T-helper 17 cell (primary cell): Measurements from ENCODE around the gene NTSR2. TPM values are rescaled to one million over a fixed set of nuclear protein-coding genes. Genes with fewer than 3 reads are reported as not detected.

Experiments
- ATAC-seq: fragments of 150-1000 bp; cut with Tn5 transposase; 2 replicates; pipeline ENCODE4 v1.10.0; 2021; ENCODE audit warnings: mild to moderate bottlenecking, moderate library complexity
- DNase-seq, 3 donors: peaks; one replicate each; pipeline versions ENCODE4 v3.0.0 to v3.0.0-alpha.2; 2020 to 2021
- H3K9me3 ChIP-seq: one replicate; pipeline ENCODE4 v1.7.0; 2013; ENCODE audit warnings: low read length, mild to moderate bottlenecking; ENCODE audit not compliant: control insufficient read depth, poor library complexity, severe bottlenecking
- H3K27ac Mint-ChIP-seq: one replicate; pipeline ENCODE4 v1.8.0; 2022; ENCODE audit warnings: mild to moderate bottlenecking, moderate library complexity, mixed read lengths
- H3K27me3 Mint-ChIP-seq: one replicate; pipeline ENCODE4 v1.8.0; 2022; ENCODE audit warnings: mixed read lengths
- H3K36me3 Mint-ChIP-seq: one replicate; pipeline ENCODE4 v1.8.0; 2022; ENCODE audit warnings: low read depth, mixed read lengths
- H3K4me1 Mint-ChIP-seq: one replicate; pipeline ENCODE4 v1.8.0; 2022; ENCODE audit warnings: mild to moderate bottlenecking, mixed read lengths
- H3K4me3 Mint-ChIP-seq: one replicate; pipeline ENCODE4 v1.8.0; 2022; ENCODE audit warnings: mild to moderate bottlenecking, moderate library complexity, mixed read lengths
- total RNA-seq, 4 donors: library from RNA in 2 of 4; stranded (reverse) in 2 of 4; gene quantifications; one replicate each; pipeline ENCODE4 v1.2.3 and lab custom pipeline; 2022 to 2026

NTSR2 gene
- total RNA-seq, result not detected
- 0 to 0.12 reads per million in 2 donors for total RNA-seq (lab: John Stamatoyannopoulos, UW)

- no peak within 1 kb of the TSS for H3K4me3 Mint-ChIP-seq
- no peaks in the 10 kb centered on the region for H3K9me3 ChIP-seq
- peaks cover 4% of the 10 kb centered on the region for H3K4me1 Mint-ChIP-seq
- no peaks in the 10 kb centered on the region for H3K36me3 Mint-ChIP-seq
- peaks cover 56% of the 10 kb centered on the region for H3K27me3 Mint-ChIP-seq
- ATAC-seq, result peak; percentile 79
- DNase-seq, result no peak
- no peak within 1 kb of the TSS for H3K27ac Mint-ChIP-seq
Measured at GRCh38 chr2:11669454-11670291, at the start of gene NTSR2. Gene NTSR2 (minus strand): TSS chr2:11670195. CDS start chr2:11670129, 66 bp downstream.

- Mint-ChIP-seq H3K27me3 (peaks cover 83% of the 10 kb centered on the region), H3K27ac (no peak overlapping the region), H3K4me1 (peaks cover 11% of the 10 kb centered on the region), H3K4me3 (no peak overlapping the region), H3K36me3 (peaks cover 8% of the 10 kb centered on the region)
- DNase-seq (no peak), ATAC-seq (no peak)
- H3K9me3 ChIP-seq, result no peaks in the 10 kb centered on the region
Measured at GRCh38 chr2:11719230-11719977, 49.4 kb upstream of the NTSR2 start.

GRCh38 chr2:11718606-11719005, 48.6 kb upstream of the NTSR2 start:
- H3K4me3 Mint-ChIP-seq, result no peak overlapping the region
- no peak overlapping the region for H3K27ac Mint-ChIP-seq
- H3K36me3 Mint-ChIP-seq, result peaks cover 7% of the 10 kb centered on the region
- no peak for DNase-seq
- peaks cover 79% of the 10 kb centered on the region for H3K27me3 Mint-ChIP-seq
- peaks cover 8% of the 10 kb centered on the region for H3K4me1 Mint-ChIP-seq
- ATAC-seq, result no peak
- no peaks in the 10 kb centered on the region for H3K9me3 ChIP-seq

- H3K27me3 Mint-ChIP-seq, result peaks cover 70% of the 10 kb centered on the region
- ATAC-seq (no peak), DNase-seq (no peak)
- peaks cover 8% of the 10 kb centered on the region for H3K4me1 Mint-ChIP-seq
- H3K27ac Mint-ChIP-seq, result no peak overlapping the region
- H3K9me3 ChIP-seq, result no peaks in the 10 kb centered on the region
- no peak overlapping the region for H3K4me3 Mint-ChIP-seq
- H3K36me3 Mint-ChIP-seq, result peaks cover 7% of the 10 kb centered on the region
Measured at GRCh38 chr2:11717623-11718022, 47.6 kb upstream of the NTSR2 start.

GRCh38 chr2:11716689-11717321, 46.8 kb upstream of the NTSR2 start:
- H3K27ac Mint-ChIP-seq, result no peak overlapping the region
- peaks cover 9% of the 10 kb centered on the region for H3K36me3 Mint-ChIP-seq
- ATAC-seq (no peak), DNase-seq (no peak)
- H3K4me3 Mint-ChIP-seq, result no peak overlapping the region
- H3K4me1 Mint-ChIP-seq, result peaks cover 8% of the 10 kb centered on the region
- peaks cover 72% of the 10 kb centered on the region for H3K27me3 Mint-ChIP-seq
- no peaks in the 10 kb centered on the region for H3K9me3 ChIP-seq

- Mint-ChIP-seq H3K36me3 (peaks cover 11% of the 10 kb centered on the region), H3K4me1 (peaks cover 8% of the 10 kb centered on the region), H3K27me3 (peaks cover 73% of the 10 kb centered on the region), H3K27ac (no peak overlapping the region), H3K4me3 (no peak overlapping the region)
- H3K9me3 ChIP-seq, result no peaks in the 10 kb centered on the region
- DNase-seq (no peak), ATAC-seq (no peak)
Measured at GRCh38 chr2:11715987-11716652, 46.1 kb upstream of the NTSR2 start.

- peaks cover 56% of the 10 kb centered on the region for H3K27me3 Mint-ChIP-seq
- ATAC-seq, result no peak
- peak overlapping the region; percentile 21 for H3K27ac Mint-ChIP-seq
- DNase-seq, result no peak
- peaks cover 8% of the 10 kb centered on the region for H3K36me3 Mint-ChIP-seq
- H3K4me3 Mint-ChIP-seq, result no peak overlapping the region
- no peaks in the 10 kb centered on the region for H3K9me3 ChIP-seq
- H3K4me1 Mint-ChIP-seq, result peaks cover 2% of the 10 kb centered on the region
Measured at GRCh38 chr2:11713815-11714214, 43.8 kb upstream of the NTSR2 start.

GRCh38 chr2:11712866-11713265, 42.9 kb upstream of the NTSR2 start:
- ATAC-seq, result no peak
- peaks cover 2% of the 10 kb centered on the region for H3K4me1 Mint-ChIP-seq
- peaks cover 46% of the 10 kb centered on the region for H3K27me3 Mint-ChIP-seq
- H3K27ac Mint-ChIP-seq, result no peak overlapping the region
- no peaks in the 10 kb centered on the region for H3K9me3 ChIP-seq
- peaks cover 8% of the 10 kb centered on the region for H3K36me3 Mint-ChIP-seq
- no peak overlapping the region for H3K4me3 Mint-ChIP-seq
- no peak for DNase-seq

GRCh38 chr2:11711751-11712150, 41.8 kb upstream of the NTSR2 start:
- Mint-ChIP-seq H3K4me1 (peaks cover 2% of the 10 kb centered on the region), H3K36me3 (peaks cover 8% of the 10 kb centered on the region), H3K27ac (no peak overlapping the region), H3K27me3 (peaks cover 39% of the 10 kb centered on the region), H3K4me3 (no peak overlapping the region)
- no peaks in the 10 kb centered on the region for H3K9me3 ChIP-seq
- ATAC-seq (no peak), DNase-seq (no peak)

- ATAC-seq (no peak), DNase-seq (no peak)
- H3K4me3 Mint-ChIP-seq, result no peak overlapping the region
- H3K36me3 Mint-ChIP-seq, result peaks cover 8% of the 10 kb centered on the region
- H3K27ac Mint-ChIP-seq, result no peak overlapping the region
- no peaks in the 10 kb centered on the region for H3K9me3 ChIP-seq
- peaks cover 2% of the 10 kb centered on the region for H3K4me1 Mint-ChIP-seq
- peaks cover 34% of the 10 kb centered on the region for H3K27me3 Mint-ChIP-seq
Measured at GRCh38 chr2:11711354-11711716, 41.3 kb upstream of the NTSR2 start.

GRCh38 chr2:11710632-11711353, 40.8 kb upstream of the NTSR2 start:
- peaks cover 2% of the 10 kb centered on the region for H3K4me1 Mint-ChIP-seq

GRCh38 chr2:11710210-11710609, 40.2 kb upstream of the NTSR2 start:
- no peaks in the 10 kb centered on the region for H3K9me3 ChIP-seq
- Mint-ChIP-seq H3K27me3 (peaks cover 23% of the 10 kb centered on the region), H3K4me3 (no peak overlapping the region), H3K27ac (no peak overlapping the region), H3K4me1 (peaks cover 2% of the 10 kb centered on the region), H3K36me3 (peaks cover 4% of the 10 kb centered on the region)
- DNase-seq (no peak), ATAC-seq (no peak)

More at GRCh38 chr2:11710632-11711353, 40.8 kb upstream of the NTSR2 start:
- no peak overlapping the region for H3K27ac Mint-ChIP-seq
- no peak for DNase-seq
- H3K36me3 Mint-ChIP-seq, result peaks cover 8% of the 10 kb centered on the region
- H3K4me3 Mint-ChIP-seq, result no peak overlapping the region
- H3K9me3 ChIP-seq, result no peaks in the 10 kb centered on the region
- no peak for ATAC-seq
- H3K27me3 Mint-ChIP-seq, result peaks cover 29% of the 10 kb centered on the region
